HG03354 (cell line): ENCODE results near the gene CYP2W1.
A peak's percentile ranks its signal among the peaks of the same experiment; 100 is the strongest.

ENCODE experiments used
- ATAC-seq: cut with Tn5 transposase; IDR thresholded peaks from one replicate; pipeline ENCODE4 v1.9.1; 2021; ENCODE audit warnings: mild to moderate bottlenecking; ENCODE audit not compliant: unreplicated experiment, poor library complexity, severe bottlenecking

The CYP2W1 gene

DNA sequence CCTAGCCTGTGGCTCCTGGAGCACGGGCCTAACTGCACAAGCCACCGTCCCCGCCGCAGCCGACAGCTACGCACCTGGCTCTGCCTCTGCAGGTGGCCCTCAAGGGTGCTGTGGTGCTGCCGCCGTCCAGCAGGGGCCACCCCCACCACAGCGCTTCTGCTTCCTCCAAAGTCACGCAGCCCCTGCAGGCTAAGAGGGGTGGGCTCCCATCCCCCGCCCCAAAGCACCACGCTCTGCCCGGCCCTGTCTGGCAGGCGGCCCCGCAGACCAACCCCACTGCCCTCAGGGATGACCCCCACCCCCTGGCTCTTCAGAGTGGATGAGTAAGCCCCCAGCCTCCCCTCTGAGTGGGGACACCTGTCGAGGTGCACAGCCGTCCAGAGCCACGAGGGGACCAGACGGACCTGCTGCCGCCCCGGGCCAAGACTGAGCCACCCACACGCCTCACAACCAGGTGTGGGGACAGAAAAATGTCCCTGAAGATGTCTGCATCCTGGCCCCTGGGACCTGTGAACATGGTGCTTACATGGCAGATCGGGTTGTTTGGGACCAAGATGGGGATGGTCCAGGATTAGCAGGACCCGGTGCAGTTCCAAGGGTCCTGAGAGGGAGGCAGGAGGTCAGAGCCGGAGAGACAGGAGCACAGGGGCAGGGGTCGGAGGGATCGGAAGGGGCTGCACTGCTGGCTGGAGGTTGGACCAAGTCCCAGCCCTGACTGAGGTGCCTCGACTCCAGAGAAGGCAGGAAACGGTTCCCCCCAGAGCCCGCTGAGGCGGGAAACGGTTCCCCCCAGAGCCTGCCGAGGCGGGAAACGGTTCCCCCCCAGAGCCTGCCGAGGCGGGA lies 19.5 kb upstream of the CYP2W1 start:
- no peak for ATAC-seq

GRCh38 chr7:964401-965231 lies 18.4 kb upstream of the CYP2W1 start:
- no peak for ATAC-seq

GRCh38 chr7:966291-967069 lies 16.5 kb upstream of the CYP2W1 start:
- no peak for ATAC-seq

DNA sequence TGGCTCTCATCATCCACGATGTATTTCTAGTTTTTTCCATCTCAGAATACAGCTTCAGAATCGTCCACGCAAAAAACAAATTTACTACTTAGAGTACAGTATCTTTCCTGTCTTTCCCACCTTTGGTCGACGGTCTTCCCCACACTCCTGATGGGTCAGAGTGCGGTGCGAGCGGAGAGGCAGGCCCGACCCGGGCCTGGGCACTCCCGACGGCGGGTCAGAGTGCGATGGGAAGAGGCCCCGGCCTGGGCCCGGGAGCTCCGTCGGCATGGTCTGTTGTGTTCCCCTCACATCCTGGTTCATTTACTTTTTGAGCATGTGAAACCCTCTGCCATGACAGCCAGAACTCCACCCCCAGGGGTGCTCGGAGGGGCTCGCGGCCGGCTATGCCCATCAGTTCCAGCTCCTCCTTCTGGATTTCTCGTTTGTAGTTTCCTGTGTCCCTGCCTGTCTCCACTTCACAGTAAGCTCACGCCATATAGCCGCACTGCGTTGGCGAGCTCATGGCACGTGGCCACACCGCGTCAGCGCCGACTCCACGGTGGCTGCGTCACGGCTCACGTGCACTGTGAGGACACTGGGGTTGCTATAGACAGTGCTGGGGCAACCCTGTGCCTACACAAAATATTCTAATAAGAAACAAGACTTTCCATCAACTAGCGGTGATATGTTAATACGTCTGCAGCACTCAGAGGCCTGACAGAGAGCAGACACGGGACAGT lies 15.5 kb upstream of the CYP2W1 start:
- no peak for ATAC-seq

DNA sequence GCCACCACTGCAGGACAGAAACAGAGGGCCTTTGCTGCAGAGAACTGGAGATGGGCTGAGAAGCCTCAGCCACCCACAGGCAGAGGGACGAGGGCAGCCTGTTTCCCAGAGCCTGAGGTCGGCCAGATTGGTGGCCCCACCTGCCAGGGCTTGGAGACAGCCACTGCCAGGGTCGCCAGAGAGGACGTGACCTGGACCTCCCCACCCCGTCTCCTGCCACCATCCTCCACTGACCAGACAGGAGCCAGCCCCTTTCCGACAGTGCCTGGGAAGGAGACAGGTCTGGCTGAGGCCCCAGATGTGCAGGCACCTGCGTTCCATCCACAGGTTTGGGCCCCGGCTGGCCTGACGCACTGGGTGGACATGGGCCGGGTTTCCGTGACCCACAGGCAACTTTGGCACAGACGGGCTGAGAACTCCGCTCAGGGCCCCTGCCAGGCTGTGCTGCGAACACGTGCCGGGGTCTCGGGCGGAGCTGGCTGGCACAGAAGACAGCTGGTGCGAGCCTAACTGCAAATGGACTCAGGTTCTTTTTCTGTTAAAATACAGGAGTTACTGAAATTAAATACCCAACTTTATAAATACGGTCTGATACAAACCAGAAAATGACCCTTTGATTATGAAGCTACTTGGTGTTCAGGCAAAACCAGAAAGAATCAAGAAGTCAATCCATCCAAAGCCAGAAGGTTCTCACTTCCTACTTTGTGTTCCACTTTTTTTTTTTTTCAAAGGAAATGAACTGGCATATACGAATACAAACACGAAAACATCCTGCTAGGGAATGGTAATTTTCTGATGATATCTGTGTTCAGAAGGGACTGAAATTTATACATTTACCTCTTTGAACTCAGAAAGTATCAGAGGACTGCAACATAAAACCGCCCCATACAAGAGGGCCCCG lies 14.5 kb upstream of the CYP2W1 start:
- ATAC-seq = no peak

DNA sequence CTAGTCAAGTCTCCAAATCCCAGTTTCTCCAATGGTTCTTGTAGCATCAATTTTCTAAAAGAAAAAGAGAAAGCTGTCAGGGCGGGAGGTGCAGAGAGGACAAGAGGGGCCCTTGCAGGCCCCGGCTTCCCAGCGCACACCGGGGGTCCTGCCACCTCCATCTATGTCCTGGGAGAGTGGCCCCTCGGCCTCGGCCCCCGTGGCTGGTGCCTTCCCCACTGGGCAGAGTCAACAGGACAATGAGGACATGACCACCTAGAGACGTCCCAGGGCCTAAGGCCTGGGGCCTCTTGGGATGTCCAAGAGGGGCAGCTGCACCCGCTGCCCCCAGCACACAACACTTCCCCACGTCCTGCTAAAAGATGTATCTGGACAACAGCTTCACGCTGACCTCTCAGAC lies 13.6 kb upstream of the CYP2W1 start:
- no peak for ATAC-seq

DNA sequence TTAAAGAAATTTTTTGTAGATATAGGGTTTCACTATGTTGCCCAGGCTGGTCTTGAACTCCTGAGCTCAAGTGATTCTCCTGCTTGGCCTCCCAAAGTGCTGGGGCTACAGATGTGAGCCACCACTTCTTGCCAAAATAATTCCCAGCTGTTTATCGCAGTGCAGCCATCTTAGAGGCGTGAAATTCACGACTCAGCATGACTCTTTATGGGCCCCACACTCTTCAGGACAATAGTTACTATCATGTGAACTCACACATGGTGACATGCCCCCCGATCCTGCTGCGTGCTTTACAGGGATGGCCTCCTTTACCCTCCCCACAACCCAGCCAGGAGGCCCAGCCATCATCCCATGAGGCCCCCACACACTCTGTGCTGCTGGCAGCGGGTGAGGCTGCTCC lies 12.2 kb upstream of the CYP2W1 start:
- ATAC-seq = no peak

DNA sequence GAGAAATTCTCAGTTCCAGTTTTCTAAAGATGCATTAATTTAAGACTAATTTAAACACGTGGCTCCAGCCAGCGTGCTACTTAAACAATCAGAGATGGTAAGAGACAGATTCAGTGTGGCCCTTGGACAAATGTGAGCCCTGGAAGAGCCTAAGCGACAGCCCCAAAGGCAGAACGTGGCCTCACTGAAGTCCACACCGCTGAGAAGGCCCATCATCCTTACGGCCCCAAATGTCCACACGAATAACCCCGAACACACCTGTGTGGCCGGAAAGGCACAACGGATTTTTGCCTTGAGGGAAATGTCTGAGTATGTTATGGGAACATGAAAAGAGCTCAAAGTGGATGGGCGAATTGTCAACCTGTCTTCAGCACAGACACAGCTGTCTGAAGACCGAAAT lies 10.9 kb upstream of the CYP2W1 start:
- ATAC-seq = no peak

- no peak for ATAC-seq
Observed at GRCh38 chr7:972676-973309, 10.2 kb upstream of the CYP2W1 start.

- ATAC-seq = no peak
Observed at GRCh38 chr7:973312-973711, 9.7 kb upstream of the CYP2W1 start.

GRCh38 chr7:974172-974571 lies 8.8 kb upstream of the CYP2W1 start:
- no peak for ATAC-seq

GRCh38 chr7:974820-975681 lies 7.9 kb upstream of the CYP2W1 start, which contains the start of gene COX19:
Gene COX19, minus strand, starts transcription at chr7:975549. Its CDS starts 40 bp downstream, at chr7:975509.
- ATAC-seq = peak; percentile 76

DNA sequence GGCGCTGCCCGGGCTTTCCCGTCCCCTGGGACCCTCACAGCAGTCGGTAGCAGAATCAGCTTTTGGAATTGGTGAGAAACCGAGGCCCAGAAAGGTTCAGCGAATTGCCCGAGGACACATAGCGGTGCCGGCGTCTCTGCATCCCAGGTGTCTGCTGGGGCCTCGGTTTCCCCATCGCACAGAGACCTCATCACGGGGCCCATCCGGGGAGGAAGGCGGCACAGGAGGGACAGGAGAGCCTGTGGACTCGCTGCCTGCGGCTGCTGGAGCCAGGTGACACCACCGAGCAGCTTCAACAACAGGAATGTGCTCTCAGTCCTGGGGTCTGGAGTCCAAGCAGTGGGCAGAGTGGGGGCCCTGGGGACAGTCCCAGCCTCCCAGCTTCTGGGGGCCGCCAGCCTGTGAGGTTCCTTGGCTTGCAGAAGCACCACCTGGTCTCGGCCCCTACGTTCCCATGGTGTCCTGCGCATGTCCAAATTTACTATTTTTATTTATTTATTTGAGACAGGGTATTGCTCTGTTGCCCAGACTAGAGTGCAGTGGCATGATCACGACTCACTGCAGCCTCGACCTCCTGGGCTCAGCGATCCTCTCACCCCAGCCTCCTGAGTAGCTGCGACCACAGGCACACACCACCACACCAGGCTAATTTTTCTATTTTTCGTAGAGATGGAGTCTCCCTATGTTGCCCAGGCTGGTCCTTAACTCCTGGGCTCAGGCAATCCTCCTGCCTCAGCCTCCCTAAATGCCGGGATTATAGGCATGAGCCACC lies 7.1 kb upstream of the CYP2W1 start:
- no peak for ATAC-seq

GRCh38 chr7:976901-977325 lies 6.1 kb upstream of the CYP2W1 start:
- no peak for ATAC-seq

- ATAC-seq = peak; percentile 38
Observed at GRCh38 chr7:977326-978048, 5.5 kb upstream of the CYP2W1 start.

GRCh38 chr7:978049-978346 lies 5.0 kb upstream of the CYP2W1 start:
- no peak for ATAC-seq
